CD4-positive, alpha-beta T cell treated with Interleukin-4 for 4 hours (primary cell): ENCODE data around the gene IKZF4.
"Not testable (repeated sequence)": the region's sequence is repeated elsewhere in the genome, so short reads cannot be mapped to it uniquely, and the experiment has no call there.

Experiments used
- DNase-seq: peaks from one replicate; pipeline ENCODE4 v3.0.0-alpha.2; 2020

The IKZF4 gene

DNA sequence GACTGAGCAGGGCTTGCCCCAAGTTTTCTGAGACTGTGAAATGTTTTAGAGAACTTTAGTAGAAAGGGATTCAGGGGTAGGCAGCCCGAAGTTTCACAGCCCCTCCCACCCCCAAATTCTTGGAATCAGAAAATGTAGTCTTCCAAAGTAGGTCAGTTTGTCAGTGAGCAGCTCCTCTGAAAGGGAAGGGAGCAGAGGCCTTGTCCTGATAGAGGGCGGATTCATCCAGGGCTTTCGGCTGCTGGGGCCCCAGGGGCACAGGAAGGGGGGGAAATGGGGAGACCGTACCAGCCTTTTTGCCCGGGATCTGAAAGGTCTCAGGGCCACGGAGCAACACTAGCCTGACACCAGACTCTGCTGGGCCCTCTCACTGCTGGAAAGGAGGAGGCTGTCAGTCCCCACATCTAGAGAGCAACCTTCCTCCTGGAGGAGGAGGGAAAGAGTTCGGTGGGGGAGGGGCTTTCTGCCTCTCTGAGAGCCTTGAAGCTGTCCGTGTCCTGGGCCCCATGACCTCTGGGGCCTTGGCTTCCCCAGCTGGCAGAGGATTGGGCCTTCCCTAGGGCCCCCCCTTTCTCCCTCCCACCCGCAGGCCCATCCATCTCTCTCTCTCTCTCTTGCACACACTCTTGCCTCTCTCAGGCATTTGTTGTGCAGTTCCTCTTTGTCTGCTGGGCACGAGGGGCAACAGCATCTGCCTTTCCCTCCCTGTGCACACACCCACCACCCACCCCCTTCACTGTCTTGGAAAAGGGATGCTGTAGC lies at the start of gene IKZF4:
Gene IKZF4 (plus strand): TSS at position 621 of the 762 bp plus-strand sequence. CDS start 451 bp downstream, outside the sequence.
- DNase-seq, result no peak

- no peak for DNase-seq
Observed at GRCh38 chr12:55972042-55972441, 48.8 kb upstream of the IKZF4 start.

DNA sequence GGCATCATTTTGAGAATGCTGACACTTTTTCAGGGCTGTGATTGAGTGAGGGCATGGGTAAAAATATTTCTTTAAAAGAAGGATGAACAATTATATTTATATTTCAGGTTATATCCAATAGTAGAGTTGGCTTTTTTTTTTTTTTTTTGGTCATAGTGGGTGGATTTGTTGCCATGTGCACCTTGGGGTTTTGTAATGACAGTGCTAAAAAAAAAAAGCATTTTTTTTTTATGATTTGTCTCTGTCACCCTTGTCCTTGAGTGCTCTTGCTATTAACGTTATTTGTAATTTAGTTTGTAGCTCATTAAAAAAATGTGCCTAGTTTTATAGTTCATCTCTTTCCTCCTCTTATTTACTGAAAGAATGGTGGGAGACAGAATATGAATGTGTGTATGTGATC lies 48.4 kb upstream of the IKZF4 start:
- DNase-seq, result no peak

- peak; percentile 39 for DNase-seq
Observed at GRCh38 chr12:55972911-55973598, 47.8 kb upstream of the IKZF4 start.

DNA sequence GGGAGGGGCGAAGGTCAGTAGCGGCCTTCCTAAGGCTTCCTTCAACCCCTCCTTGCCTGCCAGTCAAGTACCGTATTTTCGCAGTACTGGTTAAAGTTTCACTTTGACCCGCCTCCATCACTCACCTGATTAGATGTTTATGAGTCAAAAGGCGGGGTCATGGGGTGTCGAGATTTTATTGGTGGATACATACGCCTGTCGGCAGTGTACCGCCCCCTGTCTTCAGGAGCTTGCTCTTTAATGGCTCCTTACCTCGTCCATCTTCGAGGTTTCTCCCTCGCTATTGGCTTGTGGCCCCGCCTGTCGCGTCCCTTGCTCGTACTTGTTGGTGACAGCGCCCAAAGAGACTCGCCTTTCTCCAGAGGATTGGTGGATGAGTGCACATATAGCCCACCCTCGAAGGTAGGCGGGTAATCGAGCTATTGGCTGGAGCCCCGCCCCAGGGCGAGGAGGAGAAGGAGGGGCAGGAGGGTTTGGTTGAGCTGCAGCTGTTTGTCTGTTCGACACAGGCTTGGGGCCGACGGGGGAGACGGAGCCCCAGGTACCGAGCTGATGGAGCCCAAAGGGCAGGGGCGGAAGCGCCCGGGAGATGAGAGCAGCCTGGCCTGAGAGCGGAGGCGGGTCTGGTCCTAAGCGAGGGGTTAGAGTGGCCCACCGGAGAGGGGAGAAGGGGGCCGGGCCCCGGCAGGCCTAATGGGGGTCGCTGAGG lies 47.1 kb upstream of the IKZF4 start, which contains the start of gene RAB5B:
Gene RAB5B (plus strand): TSS at position 480 of the 709 bp plus-strand sequence. CDS start 12,883 bp downstream, outside the sequence.
- peak; percentile 100 for DNase-seq

- peak; percentile 26 for DNase-seq
Observed at GRCh38 chr12:55974308-55974730, 46.5 kb upstream of the IKZF4 start.

DNA sequence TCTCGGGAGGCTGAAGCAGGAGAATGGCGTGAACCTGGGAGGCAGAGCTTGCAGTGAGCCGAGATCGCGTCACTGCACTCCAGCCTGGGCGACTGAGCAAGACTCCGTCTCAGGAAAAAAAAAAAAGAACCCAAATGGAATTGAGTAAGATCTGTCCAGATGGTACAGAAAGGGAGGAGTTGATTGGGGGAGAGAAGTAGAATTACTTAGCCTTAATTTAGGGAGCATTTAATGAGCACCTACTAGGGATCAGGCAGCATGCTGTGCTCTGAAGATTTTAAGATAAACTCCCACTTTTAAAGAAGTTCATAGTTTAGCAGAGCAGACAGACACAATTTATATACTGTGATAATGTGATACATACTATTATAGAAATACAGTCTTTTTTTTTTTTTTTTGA lies 42.5 kb upstream of the IKZF4 start:
- DNase-seq, result no peak

DNA sequence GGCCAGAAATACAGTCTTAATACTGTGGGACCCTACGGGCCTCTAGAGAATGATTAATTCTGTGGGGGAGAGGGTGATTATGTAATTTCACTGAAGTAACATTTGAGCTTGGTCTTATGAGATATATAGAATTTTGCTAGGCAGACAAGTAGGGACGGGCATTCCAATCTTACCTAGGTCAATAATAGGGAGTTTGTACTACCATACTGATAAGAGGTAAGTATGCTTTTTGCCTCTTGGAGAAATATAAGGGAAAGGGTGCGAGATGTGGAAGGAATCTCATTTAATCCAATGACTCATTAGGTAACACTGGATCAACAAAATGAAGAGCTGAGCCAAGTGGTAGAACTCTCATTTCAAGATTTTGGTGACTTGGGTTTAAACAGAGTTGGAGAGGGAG lies 41.8 kb upstream of the IKZF4 start:
- DNase-seq, result no peak

DNA sequence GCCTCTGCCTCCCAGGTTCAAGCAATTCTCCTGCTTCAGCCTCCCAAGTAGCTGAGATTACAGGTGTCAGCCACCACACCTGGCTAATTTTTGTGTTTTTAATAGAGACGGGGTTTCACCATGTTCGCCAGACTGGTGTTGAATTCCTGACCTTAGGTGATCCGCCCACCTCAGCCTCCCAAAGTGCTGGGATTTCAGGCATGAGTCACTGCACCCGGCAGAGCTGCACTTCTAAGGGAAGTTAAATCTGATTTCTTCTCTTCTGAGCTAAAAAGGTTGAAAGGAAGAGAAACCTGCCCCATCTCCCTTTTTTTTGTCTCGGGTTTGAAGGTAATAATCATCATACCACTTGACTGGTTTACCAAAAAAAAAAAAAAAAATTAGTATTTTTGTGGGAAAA lies 39.0 kb upstream of the IKZF4 start:
- DNase-seq, result not testable (repeated sequence)

DNA sequence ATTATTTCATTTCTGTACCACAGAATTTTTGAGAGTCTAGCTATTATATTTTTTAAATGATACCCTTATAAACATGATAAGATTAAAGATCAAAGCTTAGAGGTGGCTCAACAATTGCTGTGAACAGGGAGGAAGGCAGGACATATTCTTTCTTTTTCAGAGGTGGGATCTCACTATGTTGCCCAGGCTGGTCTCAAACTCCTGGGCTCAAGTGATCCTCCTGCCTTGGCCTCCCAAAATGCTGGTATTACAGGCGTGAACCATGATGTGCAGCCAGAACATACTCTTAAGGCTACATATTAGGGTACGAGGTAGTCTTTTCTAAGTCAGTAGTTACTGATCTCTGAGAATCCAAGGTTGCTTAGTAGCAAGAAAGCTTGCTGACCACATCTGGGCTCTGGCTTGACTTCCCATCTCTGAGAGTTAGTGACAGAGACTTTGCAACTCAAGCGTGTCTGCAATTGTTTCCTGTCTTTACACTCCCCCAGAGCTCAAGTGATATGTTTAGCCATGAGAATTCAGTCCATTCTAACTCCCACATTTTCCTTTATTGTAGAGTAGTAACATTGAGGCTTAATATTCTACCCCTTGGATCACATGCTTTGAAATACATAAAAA lies 38.4 kb upstream of the IKZF4 start:
- DNase-seq, result no peak

GRCh38 chr12:55983232-55983842 lies 37.5 kb upstream of the IKZF4 start:
- DNase-seq, result no peak

DNA sequence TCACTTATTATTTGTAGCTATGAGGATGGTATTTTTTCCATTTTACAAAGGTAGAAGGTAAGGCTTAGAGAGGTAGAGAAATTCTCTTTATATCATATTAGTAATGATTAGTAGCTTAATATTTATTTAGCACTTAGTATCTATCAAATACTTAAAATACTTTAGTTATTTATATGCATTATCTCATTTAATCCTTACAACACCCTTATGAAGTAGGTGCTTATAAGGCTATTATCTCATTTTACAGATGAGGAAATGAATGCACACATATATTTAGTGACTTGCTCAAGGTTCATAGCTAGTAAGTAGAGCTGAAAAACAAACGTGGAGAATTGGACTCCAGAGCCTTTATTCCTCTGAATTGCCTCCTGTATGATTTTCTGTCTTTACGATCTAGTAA lies 36.0 kb upstream of the IKZF4 start:
- no peak for DNase-seq

GRCh38 chr12:55985341-55985740 lies 35.5 kb upstream of the IKZF4 start:
- no peak for DNase-seq

- not testable (repeated sequence) for DNase-seq
Observed at GRCh38 chr12:55985976-55986375, 34.9 kb upstream of the IKZF4 start.

DNA sequence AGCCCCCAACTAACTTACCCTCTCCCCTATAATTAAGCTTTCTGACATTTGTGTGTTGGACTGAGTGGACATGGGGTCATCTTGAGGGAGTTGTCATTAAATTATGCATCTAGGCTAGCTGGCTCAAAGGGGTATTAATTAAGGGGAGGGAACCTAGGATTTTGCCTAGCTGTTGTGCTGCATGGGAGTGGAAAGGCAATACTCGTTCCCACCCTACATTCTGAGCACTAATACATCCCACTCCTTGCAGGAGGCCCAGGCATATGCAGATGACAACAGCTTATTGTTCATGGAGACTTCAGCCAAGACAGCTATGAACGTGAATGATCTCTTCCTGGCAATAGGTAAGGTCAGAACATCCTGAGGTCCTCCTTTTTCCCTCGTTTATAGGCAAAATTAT lies 29.7 kb upstream of the IKZF4 start:
- DNase-seq, result no peak

- no peak for DNase-seq
Observed at GRCh38 chr12:55993230-55993853, 27.5 kb upstream of the IKZF4 start.

DNA sequence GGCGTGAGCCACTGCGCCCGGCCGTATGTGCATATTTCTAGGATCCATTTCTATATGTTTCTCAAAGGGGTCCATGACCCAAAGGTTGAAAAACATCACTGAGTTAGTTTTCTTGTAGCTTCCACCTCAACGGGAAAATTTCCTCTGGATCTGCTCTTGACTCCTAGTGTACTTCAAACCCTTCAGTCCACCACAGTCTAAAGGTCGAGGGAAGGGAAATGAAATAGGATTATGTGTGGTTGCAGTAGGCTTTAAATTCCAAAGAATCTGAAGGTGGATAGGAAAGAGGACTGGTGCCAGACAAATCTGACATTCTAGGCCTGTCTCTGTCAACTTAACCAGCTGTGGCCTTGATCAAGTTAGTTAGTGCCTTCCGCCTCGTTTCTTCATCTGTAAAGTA lies 25.5 kb upstream of the IKZF4 start:
- no peak for DNase-seq

DNA sequence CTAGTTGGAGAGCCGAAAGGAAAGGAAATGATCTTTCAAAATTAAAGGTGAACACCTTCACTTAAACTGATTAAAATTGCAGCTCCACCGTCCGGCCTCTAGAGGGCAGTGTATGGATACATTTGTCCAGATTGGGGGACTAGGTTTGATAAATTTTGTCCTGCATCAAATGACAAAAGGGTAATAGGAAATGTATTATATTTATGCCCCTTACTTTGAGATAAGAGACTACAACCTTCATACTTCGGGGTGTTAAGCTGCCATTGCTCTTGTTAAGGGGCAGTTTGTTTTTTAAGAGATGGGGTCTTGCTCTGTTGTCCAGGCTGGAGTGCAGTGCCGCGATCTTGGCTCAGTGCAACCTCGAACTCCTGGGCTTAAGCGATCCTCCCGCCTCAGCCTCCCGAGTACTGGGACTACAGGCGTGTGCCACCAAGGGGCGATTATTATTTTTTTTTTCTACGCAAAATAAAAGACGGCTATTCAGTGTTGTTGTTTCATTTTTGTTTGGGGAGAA lies 24.6 kb upstream of the IKZF4 start:
- DNase-seq, result peak; percentile 81

DNA sequence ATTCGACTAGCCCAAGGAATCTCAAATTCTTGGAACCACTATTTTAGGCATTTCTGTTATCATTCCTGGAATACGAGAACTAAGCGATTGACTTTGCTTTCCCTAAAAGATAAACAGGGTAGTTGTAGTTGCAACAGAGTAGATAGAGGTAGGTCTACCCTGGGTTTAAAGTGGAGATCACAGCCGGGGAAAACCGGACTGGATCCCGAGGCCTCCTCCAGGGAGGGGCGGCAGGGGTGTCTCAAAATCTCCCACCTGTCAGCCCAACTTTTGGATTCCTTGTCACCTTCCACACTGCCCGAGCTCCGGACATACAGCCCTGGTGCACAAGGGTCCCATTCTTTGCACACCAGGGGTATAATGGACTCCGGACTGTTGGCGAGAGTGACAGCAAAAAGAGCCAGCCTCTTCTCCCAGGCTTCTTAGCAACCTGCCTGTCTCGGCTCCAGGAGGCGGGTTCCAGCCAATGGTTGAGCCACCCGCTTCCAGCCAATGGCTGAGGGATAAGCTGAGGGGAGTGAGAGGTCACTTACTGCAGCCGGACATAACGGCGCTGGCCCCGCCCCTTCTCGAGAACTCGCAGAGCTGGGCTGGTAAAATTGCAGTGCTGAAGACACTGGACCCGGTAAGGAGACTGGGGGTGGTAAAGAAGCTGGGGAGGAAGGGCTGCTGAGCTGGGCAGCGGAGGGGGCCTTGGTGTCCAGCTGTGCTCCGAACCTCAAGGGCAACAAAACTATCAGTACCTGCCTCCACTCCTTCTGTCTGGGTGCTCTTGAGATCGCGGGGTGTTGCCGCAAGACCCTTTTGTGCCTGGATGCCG lies 23.9 kb upstream of the IKZF4 start, which contains the start of gene SUOX:
Gene SUOX (plus strand): TSS at position 562 of the 820 bp plus-strand sequence. CDS start 4,946 bp downstream, outside the sequence.
- peak; percentile 30 for DNase-seq

- no peak for DNase-seq
Observed at GRCh38 chr12:55997535-55997859, 23.3 kb upstream of the IKZF4 start.

- DNase-seq, result not testable (repeated sequence)
Observed at GRCh38 chr12:55999522-55999921, 21.3 kb upstream of the IKZF4 start.
